Spinal cord (tissue), 10 donors: Measurements from ENCODE around the gene COX10. TPM values are rescaled to one million over a fixed set of nuclear protein-coding genes. Genes with fewer than 3 reads are reported as not detected.

Experiments
- DNase-seq, 6 donors: peaks; one replicate each; pipeline versions ENCODE4 v3.0.0 to v3.0.0-alpha.2; 2013 to 2015; ENCODE audit warnings: low spot score in 6 of 6, low read depth in 4 of 6
- H3K27ac ChIP-seq: one replicate; pipeline ENCODE4 v1.5.1; 2013; ENCODE audit warnings: low read depth, low read length, control low read depth
- H3K27me3 ChIP-seq: one replicate; pipeline ENCODE4 v1.6.1; 2013; ENCODE audit warnings: low read length; ENCODE audit not compliant: control insufficient read depth, insufficient read depth
- H3K36me3 ChIP-seq: one replicate; pipeline ENCODE4 v1.6.1; 2013; ENCODE audit warnings: low read length; ENCODE audit not compliant: control insufficient read depth, insufficient read depth
- H3K4me1 ChIP-seq: one replicate; pipeline ENCODE4 v1.6.1; 2013; ENCODE audit warnings: low read length; ENCODE audit not compliant: control insufficient read depth, insufficient read depth
- H3K4me3 ChIP-seq: one replicate; pipeline ENCODE4 v1.5.1; 2013; ENCODE audit warnings: low read depth, low read length, control low read depth
- H3K9me3 ChIP-seq: one replicate; pipeline ENCODE4 v1.6.1; 2013; ENCODE audit warnings: low read length; ENCODE audit not compliant: control insufficient read depth, insufficient read depth
- WGBS: methylation state at CpG from one replicate; pipeline ENCODE4 v1.1.5; 2013; ENCODE audit warnings: missing lambda C conversion rate; ENCODE audit not compliant: insufficient coverage; 5-methylcytosine and 5-hydroxymethylcytosine counted together
- polyA plus RNA-seq, 2 donors: library from polyadenylated mRNA; unstranded; fragments of 120-200 nt; gene quantifications; one replicate each; pipeline ENCODE4 v1.2.1, GENCODE V29; 2013; ENCODE audit not compliant: insufficient read length in 2 of 2
- total RNA-seq, 2 donors: library from RNA; depleted of rRNA in 1 of 2; stranded (reverse); fragments of 120-200 nt in 1 of 2; fragments of >200 nt in 1 of 2; gene quantifications; one replicate each; pipeline versions ENCODE4 v1.2.3 to v1.2.4, GENCODE V29; 2013 to 2014
- donor health status: healthy.

The COX10 gene
- total and polyA plus RNA-seq, 4 donors: 14.6 to 18.1 (median 15.2) TPM

DNA sequence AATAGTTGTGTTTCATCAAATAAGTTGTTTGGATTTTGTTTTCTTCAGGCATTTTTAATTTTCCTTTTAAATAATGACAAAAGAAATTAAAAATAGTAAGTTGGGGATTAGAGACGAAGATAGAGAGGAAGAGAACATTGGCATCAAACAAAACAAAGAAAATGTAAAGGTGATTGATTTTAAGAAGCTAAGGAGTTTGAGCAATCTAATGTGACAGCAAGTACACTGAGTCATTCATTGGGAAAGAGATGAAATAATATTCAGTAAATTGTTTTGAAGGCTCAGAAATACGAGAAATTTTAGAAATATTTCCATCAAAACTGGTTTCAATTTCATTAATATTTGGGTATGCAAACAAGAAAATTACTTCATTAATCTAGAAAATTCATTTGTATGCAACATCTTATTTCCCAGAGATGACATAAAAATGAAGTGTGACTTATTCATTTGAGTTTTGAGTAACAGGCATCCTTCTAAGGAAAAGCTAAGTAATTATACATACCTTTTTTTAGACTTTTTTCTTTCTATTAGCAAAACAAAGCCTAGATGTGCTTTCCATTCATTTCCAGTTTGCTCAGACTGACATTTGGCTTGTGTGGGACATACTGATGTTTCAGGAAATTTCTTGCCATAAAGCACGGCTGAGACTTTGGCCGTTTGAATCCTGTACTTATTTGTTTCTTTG lies 66.7 kb downstream of the COX10 start:
- Histone ChIP-seq H3K9me3 (no peaks in the 10 kb centered on the region), H3K27ac (no peak overlapping the region), H3K4me1 (no peaks in the 10 kb centered on the region), H3K36me3 (no peaks in the 10 kb centered on the region), H3K27me3 (no peaks in the 10 kb centered on the region), H3K4me3 (no peak overlapping the region)
- DNase-seq: no peak
- 88% methylated on average over 1 of the region's 4 CpGs for WGBS

DNA sequence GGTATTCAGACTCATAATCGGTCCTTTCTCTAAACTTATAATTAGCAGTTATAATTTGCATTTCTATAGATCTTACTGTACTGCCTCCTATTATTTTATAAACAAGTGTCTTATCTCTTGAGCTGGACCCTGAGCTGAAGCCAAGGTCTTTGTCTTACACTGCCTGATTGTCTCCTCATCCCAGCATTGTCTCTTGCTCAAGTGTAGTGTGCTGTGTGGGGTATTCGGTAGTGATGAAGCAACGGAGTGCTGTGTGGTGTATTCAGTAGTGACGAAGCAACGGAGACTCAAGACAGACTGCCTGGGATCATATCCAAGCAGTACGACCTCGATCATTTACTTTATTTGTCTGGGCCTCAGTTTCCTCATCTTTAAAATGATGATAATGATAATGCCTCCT lies 69.3 kb downstream of the COX10 start:
- no peaks in the 10 kb centered on the region for H3K27me3 ChIP-seq
- H3K36me3 ChIP-seq: no peaks in the 10 kb centered on the region
- no peaks in the 10 kb centered on the region for H3K4me1 ChIP-seq
- WGBS: no CpG with 5 or more reads among the region's 7 CpGs
- H3K27ac ChIP-seq: no peak overlapping the region
- no peaks in the 10 kb centered on the region for H3K9me3 ChIP-seq
- peak in 1 of 6 donors; percentile 10 for DNase-seq
- no peak overlapping the region for H3K4me3 ChIP-seq

DNA sequence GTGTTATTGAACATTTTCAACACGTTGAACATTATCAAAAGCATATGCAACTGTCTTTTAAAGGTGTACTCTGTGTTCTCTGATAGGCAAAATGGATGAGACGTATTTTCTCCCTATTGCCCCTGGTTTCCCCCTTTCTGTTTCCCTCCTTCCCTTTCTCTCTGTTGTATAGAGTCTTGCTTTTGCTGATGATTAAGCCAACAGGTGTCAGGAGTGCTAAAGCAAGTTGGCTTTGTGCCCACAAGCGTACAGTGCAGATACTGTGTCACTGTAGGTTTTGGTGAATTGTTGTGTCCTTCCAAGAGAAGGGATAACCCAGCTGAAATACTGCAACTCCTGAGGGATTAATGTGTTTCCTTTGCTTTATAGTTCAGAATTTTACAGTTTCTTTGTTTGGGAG lies 74.4 kb downstream of the COX10 start:
- WGBS: 17% methylated on average over 1 of the region's 3 CpGs
- H3K4me3 ChIP-seq: no peak overlapping the region
- peak in 2 of 6 donors; percentile 32 to 59 for DNase-seq

DNA sequence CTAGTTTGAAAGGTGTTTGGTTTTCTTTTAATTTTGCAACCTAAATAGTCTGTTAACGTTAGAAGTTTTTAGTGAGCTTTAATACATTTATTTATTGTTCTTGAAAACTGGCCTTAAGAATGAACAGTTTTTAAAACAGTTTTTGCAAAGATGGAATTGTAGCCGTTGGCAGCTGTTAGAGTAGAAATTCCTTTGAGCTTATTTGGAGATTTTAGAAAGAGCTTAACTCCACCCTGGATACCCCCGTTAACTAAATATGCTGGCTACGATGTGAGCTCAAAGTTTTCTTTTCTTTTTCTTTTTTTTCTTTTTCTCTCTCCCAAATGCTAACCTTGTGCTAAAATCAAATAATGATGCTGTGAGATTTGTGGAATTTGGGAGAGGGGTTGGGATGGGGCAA lies 75.2 kb downstream of the COX10 start:
- Histone ChIP-seq H3K4me3 (no peak overlapping the region), H3K36me3 (no peaks in the 10 kb centered on the region), H3K27me3 (no peaks in the 10 kb centered on the region), H3K9me3 (no peaks in the 10 kb centered on the region), H3K4me1 (no peaks in the 10 kb centered on the region), H3K27ac (no peak overlapping the region)
- DNase-seq: peak in 1 of 6 donors; percentile 21
- no CpG with 5 or more reads among the region's 4 CpGs for WGBS

More for the DNA sequence above, 74.4 kb downstream of the COX10 start:
- H3K27ac ChIP-seq: no peak overlapping the region
- no peaks in the 10 kb centered on the region for H3K36me3 ChIP-seq
- no peaks in the 10 kb centered on the region for H3K4me1 ChIP-seq
- H3K27me3 ChIP-seq: no peaks in the 10 kb centered on the region
- no peaks in the 10 kb centered on the region for H3K9me3 ChIP-seq

DNA sequence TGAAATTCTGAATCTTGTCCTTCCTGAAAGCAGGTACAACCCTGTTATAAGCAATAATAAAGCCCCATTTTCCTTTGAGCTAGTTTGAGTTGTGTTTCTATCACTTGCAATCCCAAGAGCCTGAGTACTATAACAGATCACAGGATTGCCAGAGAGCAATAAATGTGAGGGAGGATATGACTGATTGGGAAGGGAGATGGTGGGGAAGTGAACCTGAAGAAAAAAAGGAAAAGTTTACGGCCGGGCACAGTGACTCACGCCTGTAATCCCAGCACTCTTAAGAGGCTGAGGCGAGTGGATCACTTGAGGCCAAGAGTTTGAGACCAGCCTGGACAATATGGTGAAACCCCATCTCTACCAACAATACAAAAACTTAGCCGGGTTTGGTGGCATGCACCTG lies 80.4 kb downstream of the COX10 start:
- WGBS: 100% methylated on average over 1 of the region's 5 CpGs
- H3K4me3 ChIP-seq: no peak overlapping the region
- no peaks in the 10 kb centered on the region for H3K27me3 ChIP-seq
- no peaks in the 10 kb centered on the region for H3K36me3 ChIP-seq
- no peak overlapping the region for H3K27ac ChIP-seq
- no peak for DNase-seq
- H3K9me3 ChIP-seq: no peaks in the 10 kb centered on the region
- H3K4me1 ChIP-seq: no peaks in the 10 kb centered on the region

DNA sequence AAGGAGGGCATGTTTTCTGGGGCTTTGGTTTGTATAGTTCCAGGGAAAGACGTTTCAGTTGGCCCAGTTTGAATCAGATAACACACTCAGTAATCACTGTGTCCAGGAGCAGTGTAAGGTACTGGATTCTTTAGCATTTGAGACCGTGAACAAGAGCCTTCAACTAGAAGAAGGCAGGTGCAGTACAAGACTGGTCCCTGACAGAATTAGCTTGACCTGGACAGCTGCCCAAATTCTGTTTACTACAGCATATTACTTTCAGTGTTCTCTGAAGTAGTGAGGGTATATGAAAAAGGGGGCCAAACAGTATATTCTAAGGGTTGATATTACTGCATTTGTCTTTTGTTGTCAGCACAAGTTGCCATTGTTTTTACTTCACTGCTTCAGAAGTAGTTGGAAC lies 81.3 kb downstream of the COX10 start:
- WGBS: no CpG with 5 or more reads among the region's 2 CpGs
- no peak for DNase-seq
- H3K4me1 ChIP-seq: no peaks in the 10 kb centered on the region

DNA sequence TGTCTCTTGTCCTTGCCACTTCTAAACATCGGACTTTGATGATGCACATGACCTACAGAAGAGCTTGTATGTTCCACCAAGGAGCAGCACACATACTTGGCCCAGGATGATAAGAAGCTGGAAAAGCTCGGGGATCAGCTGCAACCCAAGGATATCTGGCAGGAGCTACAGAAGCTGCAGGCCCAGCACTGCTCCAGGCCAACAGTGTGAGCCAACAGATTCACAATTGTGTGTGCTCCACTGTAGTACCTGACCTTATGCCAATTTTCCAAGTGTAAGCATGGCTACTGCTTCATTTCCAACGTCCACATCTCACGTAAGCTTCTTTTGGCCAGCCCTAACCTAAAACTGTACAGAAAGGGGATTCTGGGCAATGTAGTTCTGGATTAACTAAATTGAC lies 83.4 kb downstream of the COX10 start:
- Histone ChIP-seq H3K4me3 (no peak overlapping the region), H3K4me1 (no peaks in the 10 kb centered on the region), H3K27ac (no peak overlapping the region), H3K9me3 (no peaks in the 10 kb centered on the region), H3K36me3 (no peaks in the 10 kb centered on the region), H3K27me3 (no peaks in the 10 kb centered on the region)
- peak in 2 of 6 donors; percentile 33 to 55 for DNase-seq
- 82% methylated on average over 2 of the region's 4 CpGs for whole genome bisulfite sequencing

More for the DNA sequence above, 81.3 kb downstream of the COX10 start:
- Histone ChIP-seq H3K4me3 (no peak overlapping the region), H3K36me3 (no peaks in the 10 kb centered on the region), H3K27ac (no peak overlapping the region), H3K9me3 (no peaks in the 10 kb centered on the region), H3K27me3 (no peaks in the 10 kb centered on the region)

DNA sequence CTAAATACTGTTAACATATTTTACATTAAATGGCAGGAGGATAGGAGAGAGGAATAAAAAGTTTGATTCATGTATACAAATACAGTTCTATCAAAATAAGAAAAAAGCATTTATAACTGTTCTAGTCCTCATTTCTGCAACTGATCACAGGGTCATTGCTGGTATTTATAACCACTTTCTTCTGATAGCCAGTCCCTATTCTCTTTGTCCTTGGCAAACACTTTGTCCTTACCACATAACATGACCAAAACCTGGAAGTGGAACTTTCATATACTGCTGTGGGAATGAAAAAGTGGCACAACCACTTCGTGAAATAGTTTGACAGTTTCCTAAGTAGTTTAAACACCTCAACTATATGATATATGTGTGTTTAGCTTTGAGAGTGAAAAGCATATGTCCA lies 84.1 kb downstream of the COX10 start:
- DNase-seq: no peak
- H3K27ac ChIP-seq: no peak overlapping the region
- no peaks in the 10 kb centered on the region for H3K27me3 ChIP-seq
- no CpG with 5 or more reads among the region's 1 CpG for WGBS
- H3K36me3 ChIP-seq: no peaks in the 10 kb centered on the region
- H3K4me1 ChIP-seq: no peaks in the 10 kb centered on the region
- H3K4me3 ChIP-seq: no peak overlapping the region
- H3K9me3 ChIP-seq: no peaks in the 10 kb centered on the region

DNA sequence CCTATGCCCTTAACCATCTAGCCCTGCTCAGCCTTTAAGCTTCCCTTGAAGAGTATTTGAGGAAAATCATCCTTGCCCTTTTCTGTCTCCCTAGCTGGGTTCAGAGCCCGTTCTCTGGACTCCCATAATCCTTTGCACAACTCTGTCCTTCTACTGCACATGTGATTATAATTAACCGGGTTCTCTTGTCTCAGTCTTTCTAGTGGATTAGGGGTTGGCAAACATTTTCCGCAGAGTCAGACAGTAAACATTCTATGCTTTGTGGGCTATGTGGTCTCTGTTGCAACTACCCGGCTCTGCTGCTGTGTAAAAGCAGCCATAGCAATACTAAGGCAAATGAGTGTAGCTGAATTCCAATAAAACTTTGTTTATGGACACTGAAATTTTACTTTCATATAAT lies 87.4 kb downstream of the COX10 start:
- H3K9me3 ChIP-seq: no peaks in the 10 kb centered on the region
- no peak overlapping the region for H3K27ac ChIP-seq
- no peak overlapping the region for H3K4me3 ChIP-seq
- DNase-seq: no peak
- no peaks in the 10 kb centered on the region for H3K4me1 ChIP-seq
- WGBS: no CpG with 5 or more reads among the region's 4 CpGs
- H3K36me3 ChIP-seq: no peaks in the 10 kb centered on the region
- no peaks in the 10 kb centered on the region for H3K27me3 ChIP-seq

DNA sequence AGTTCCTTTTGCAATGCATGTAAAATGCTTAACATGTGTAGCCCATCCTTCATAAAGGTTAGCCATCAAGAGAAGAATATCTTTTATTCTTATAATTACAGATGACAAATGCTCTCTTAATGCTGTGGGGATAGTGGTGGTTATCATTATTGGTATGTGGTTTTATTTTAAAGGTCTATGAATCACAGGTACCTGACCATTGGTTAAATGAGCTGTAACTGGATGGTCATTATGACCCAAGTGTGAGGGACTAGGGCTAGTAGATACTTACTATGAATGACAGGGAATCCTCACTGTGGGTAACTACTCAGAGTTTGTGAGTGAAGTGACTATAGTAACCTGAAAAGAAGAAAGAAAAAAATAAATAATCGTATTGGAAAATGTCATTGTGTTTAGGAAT lies 88.5 kb downstream of the COX10 start:
- H3K9me3 ChIP-seq: no peaks in the 10 kb centered on the region
- H3K4me3 ChIP-seq: no peak overlapping the region
- H3K27ac ChIP-seq: no peak overlapping the region
- no CpG with 5 or more reads among the region's 1 CpG for WGBS
- H3K4me1 ChIP-seq: no peaks in the 10 kb centered on the region
- no peak for DNase-seq
- H3K36me3 ChIP-seq: no peaks in the 10 kb centered on the region
- no peaks in the 10 kb centered on the region for H3K27me3 ChIP-seq
